Measurements from ENCODE around the gene FRMD3.

GRCh38 chr9:83296123-83296522 is 242.1 kb downstream of the FRMD3 start:
- TF ChIP-seq CTCF (IDR thresholded peaks at IDR 0.05) (no peak), POLR2AphosphoS5 (IDR thresholded peaks at IDR 0.05) (no peak)
